ENCODE results near the gene HDAC4. TPM values are rescaled to one million over a fixed set of nuclear protein-coding genes. Genes with fewer than 3 reads are reported as not detected.

The HDAC4 gene
- total and polyA plus RNA-seq, 9 of the 15 experiments (the other 6 are each of a cell fraction or from before 2014, with no cell fraction given) = 0.11 to 20.2 (median 4.0) TPM

- TF ChIP-seq ZBTB5 (IDR thresholded peaks at IDR 0.05) (no peak), FOXA3 (CRISPR knock-in tag; conservative IDR thresholded peaks at IDR 0.05 in 1 of 2, IDR thresholded peaks at IDR 0.05 in 1 of 2) (no peak), ZNF785 (CRISPR knock-in tag; IDR thresholded peaks at IDR 0.05) (no peak), THAP12 (CRISPR knock-in tag; IDR thresholded peaks at IDR 0.05) (no peak)
Measured at GRCh38 chr2:239021224-239021623, 379.6 kb downstream of the HDAC4 start (continued).

GRCh38 chr2:239020541-239021041 is 380.2 kb downstream of the HDAC4 start:
- TF ChIP-seq KLF6 (CRISPR knock-in tag; IDR thresholded peaks at IDR 0.05; ENCODE audit: borderline replicate concordance) (no peak), RBM14 (IDR thresholded peaks at IDR 0.05; ENCODE audit: borderline replicate concordance, insufficient read depth, low read depth, low read length) (no peak), U2AF1 (optimal IDR thresholded peaks at IDR 0.05; ENCODE audit: low read depth, low read length) (no peak), FOXA3 (CRISPR knock-in tag; conservative IDR thresholded peaks at IDR 0.05 in 1 of 2, IDR thresholded peaks at IDR 0.05 in 1 of 2) (no peak), HCFC1 (IDR thresholded peaks at IDR 0.05; ENCODE audit: low read depth, low read length) (no peak), NFATC3 (IDR thresholded peaks at IDR 0.05) (no peak), STAT5B (CRISPR knock-in tag; IDR thresholded peaks at IDR 0.05) (no peak), ZNF140 (CRISPR knock-in tag; IDR thresholded peaks at IDR 0.05) (no peak), RFX5 (IDR thresholded peaks at IDR 0.05; ENCODE audit: low read depth, low read length) (no peak)
- Histone ChIP-seq H3K4me1 (replicated peaks in 1 of 2; ENCODE audit: control insufficient read depth in 2 of 2, insufficient read depth in 2 of 2, low read length in 2 of 2) (peaks cover 0 to 4% of the 10 kb centered on the region in 2 experiments; a peak in 2 of 5 replicates), H4K20me1 (replicated peaks; ENCODE audit: control insufficient read depth, insufficient read depth, low read length) (no peaks in the 10 kb centered on the region), H3K27me3 (ENCODE audit: control insufficient read depth in 2 of 2, insufficient read depth in 2 of 2, low read length in 2 of 2) (peaks cover 6 to 62% of the 10 kb centered on the region in 2 experiments; a peak in 3 of 5 replicates), H3K4me3 (no peak overlapping the region), H3K4me2 (ENCODE audit: insufficient read depth, low read length) (no peak overlapping the region), H3K27ac (ENCODE audit: extremely low read depth, low read depth, low read length) (no peak overlapping the region), H3K9ac (ENCODE audit: insufficient read depth in 1 of 2, low read depth in 2 of 2, low read length in 2 of 2) (no peak overlapping the region), H3K79me2 (ENCODE audit: control insufficient read depth, insufficient read depth, low read length) (no peaks in the 10 kb centered on the region), H3K9me3 (replicated peaks; ENCODE audit: control insufficient read depth, insufficient read depth, low read depth, low read length) (no peaks in the 10 kb centered on the region), H2AFZ (ENCODE audit: low read depth, low read length) (no peak overlapping the region), H3K9me1 (ENCODE audit: control insufficient read depth, insufficient read depth, low read length) (no peaks in the 10 kb centered on the region), H3K36me3 (ENCODE audit: control insufficient read depth, insufficient read depth, low read length) (no peaks in the 10 kb centered on the region)
- intact Hi-C loops (cut with micrococcal nuclease) (no loop called here), in situ Hi-C loops (cut with MboI) (no loop called here)
- no peak for DNase-seq (ENCODE audit: extremely low read depth in 1 of 4, low spot score in 3 of 4)
- CTCF ChIA-PET (ENCODE audit: low intra/inter-chr PET ratio) = no interaction called here
- POLR2A ChIA-PET = no interaction called here
- no peak for ATAC-seq
- no TSS peak for BruUV-seq (replicated peaks)
- WGBS (ENCODE audit: insufficient coverage, low coverage, missing lambda C conversion rate) = 0% methylated on average over 10 of the region's 17 CpGs
- no peak for FAIRE-seq
